Karpas-422 (cell line): ENCODE results near the gene CELF5. TPM values are rescaled to one million over a fixed set of nuclear protein-coding genes. Genes with fewer than 3 reads are reported as not detected.
"Not testable (repeated sequence)": the region's sequence is repeated elsewhere in the genome, so short reads cannot be mapped to it uniquely, and the experiment has no call there.

ENCODE experiments used
- DNase-seq: peaks from one replicate; pipeline ENCODE4 v3.0.0-alpha.2; 2015
- H2AFZ ChIP-seq: fragments of 200-600 bp; sonication (generic); 2 replicates; pipeline ENCODE4 v1.6.1; 2014; ENCODE audit warnings: antibody characterized with exemption, low read length, mixed read lengths
- H3K27ac ChIP-seq: fragments of 200-600 bp; sonication (generic); 2 replicates; pipeline ENCODE4 v1.5.1; 2014; ENCODE audit warnings: mild to moderate bottlenecking, low read length, moderate library complexity
- H3K27me3 ChIP-seq: fragments of 200-600 bp; sonication (generic); 2 replicates; pipeline ENCODE4 v1.6.1; 2014; ENCODE audit warnings: low read length, mixed read lengths
- H3K36me3 ChIP-seq: fragments of 200-600 bp; sonication (generic); 2 replicates; pipeline ENCODE4 v1.6.1; 2014; ENCODE audit warnings: low read length, mixed read lengths; ENCODE audit not compliant: insufficient read depth
- H3K4me1 ChIP-seq: fragments of 200-600 bp; sonication (generic); 2 replicates; pipeline ENCODE4 v1.6.1; 2014; ENCODE audit warnings: mild to moderate bottlenecking, low read length, mixed read lengths
- H3K4me2 ChIP-seq: fragments of 200-600 bp; sonication (generic); 2 replicates; pipeline ENCODE4 v1.6.1; 2014; ENCODE audit warnings: low read length, low read depth, mild to moderate bottlenecking; ENCODE audit not compliant: poor library complexity, severe bottlenecking
- H3K4me3 ChIP-seq: fragments of 200-600 bp; sonication (generic); 2 replicates; pipeline ENCODE4 v1.5.1; 2014; ENCODE audit warnings: mild to moderate bottlenecking, antibody characterized with exemption, low read length, mixed read lengths
- H3K79me2 ChIP-seq: fragments of 200-600 bp; sonication (generic); 2 replicates; pipeline ENCODE4 v1.6.1; 2014; ENCODE audit warnings: mild to moderate bottlenecking, low read length, mixed read lengths
- H3K9ac ChIP-seq: fragments of 200-600 bp; sonication (generic); 2 replicates; pipeline ENCODE4 v1.6.0; 2014; ENCODE audit warnings: low read length
- H3K9me2 ChIP-seq: fragments of 200-600 bp; sonication (generic), shearing (Covaris generic); replicated peaks from 2 replicates; pipeline ENCODE4 v1.6.0; 2014; ENCODE audit warnings: mild to moderate bottlenecking, low read length, moderate library complexity; ENCODE audit not compliant: insufficient read depth
- H3K9me3 ChIP-seq: fragments of 300-700, 200-600 bp; sonication (generic); 2 replicates; pipeline ENCODE4 v1.6.1; 2014; ENCODE audit warnings: low read length, mixed read lengths
- H4K20me1 ChIP-seq: fragments of 200-600 bp; sonication (generic); 2 replicates; pipeline ENCODE4 v1.6.1; 2014; ENCODE audit warnings: mild to moderate bottlenecking, antibody characterized with exemption, low read length, low read depth; ENCODE audit not compliant: insufficient read depth
- total RNA-seq: library from RNA; depleted of rRNA; stranded (reverse); fragments of >200 nt; shearing (Covaris generic); gene quantifications from 2 replicates; pipeline ENCODE4 v1.2.3, GENCODE V29; 2014; ENCODE audit warnings: low replicate concordance

Gene CELF5
- total RNA-seq, 1 experiment from 2014 or later: not detected

GRCh38 chr19:3202346-3202745 lies 22.1 kb upstream of the CELF5 start:
- H3K9me3 ChIP-seq: no peaks in the 10 kb centered on the region
- no peak for DNase-seq
- H2AFZ ChIP-seq: no peak overlapping the region
- no peak overlapping the region for H3K4me3 ChIP-seq
- no peaks in the 10 kb centered on the region for H3K79me2 ChIP-seq
- H3K4me1 ChIP-seq: no peaks in the 10 kb centered on the region
- H3K9me2 ChIP-seq: no peaks in the 10 kb centered on the region
- no peaks in the 10 kb centered on the region for H4K20me1 ChIP-seq
- no peaks in the 10 kb centered on the region for H3K27me3 ChIP-seq
- H3K9ac ChIP-seq: no peak overlapping the region
- H3K36me3 ChIP-seq: no peaks in the 10 kb centered on the region
- H3K27ac ChIP-seq: no peak overlapping the region
- H3K4me2 ChIP-seq: no peak overlapping the region

GRCh38 chr19:3202895-3203294 lies 21.6 kb upstream of the CELF5 start:
- DNase-seq, H3K9me3 ChIP-seq, H3K79me2 ChIP-seq, H3K27me3 ChIP-seq, H3K9ac ChIP-seq, H3K4me3 ChIP-seq, H3K36me3 ChIP-seq, H3K27ac ChIP-seq, H2AFZ ChIP-seq, H3K4me1 ChIP-seq, H3K9me2 ChIP-seq, H4K20me1 ChIP-seq, H3K4me2 ChIP-seq: not testable (repeated sequence)

DNA sequence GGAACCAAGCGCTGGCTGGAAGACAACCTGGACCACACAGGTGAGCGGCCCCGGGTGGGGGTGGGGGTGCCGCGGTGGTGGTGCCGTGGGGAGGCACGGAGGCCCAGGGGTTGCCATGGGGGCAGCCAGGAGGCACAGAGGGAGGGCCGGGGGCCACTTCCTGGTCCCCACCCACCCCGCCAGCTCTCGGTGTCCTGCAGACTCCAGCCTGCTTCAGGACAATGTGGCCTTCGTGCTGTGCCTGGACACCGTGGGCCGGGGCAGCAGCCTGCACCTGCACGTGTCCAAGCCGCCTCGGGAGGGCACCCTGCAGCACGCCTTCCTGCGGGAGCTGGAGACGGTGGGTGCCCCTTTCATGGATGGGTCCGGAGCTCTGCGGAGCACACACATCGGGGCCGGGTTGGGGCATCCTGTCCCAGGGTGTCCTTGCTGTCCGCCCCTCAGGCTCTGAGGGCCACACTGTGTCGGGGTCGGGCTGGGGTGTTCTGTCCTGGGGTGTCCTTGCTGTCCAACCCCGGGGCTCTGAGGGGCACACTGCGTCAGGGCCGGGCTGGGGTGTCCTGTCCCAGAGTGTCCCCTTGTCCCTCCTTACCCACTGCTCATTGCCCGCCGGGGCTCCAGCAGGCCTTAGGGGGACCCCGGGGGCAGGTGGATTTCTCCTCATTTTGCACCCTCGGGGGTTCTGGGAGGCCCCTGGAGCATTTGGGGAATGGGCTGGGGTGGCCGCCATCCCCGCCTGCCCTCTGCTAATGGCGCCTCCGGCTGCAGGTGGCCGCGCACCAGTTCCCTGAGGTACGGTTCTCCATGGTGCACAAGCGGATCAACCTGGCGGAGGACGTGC lies 20.4 kb upstream of the CELF5 start:
- Histone ChIP-seq H3K79me2 (no peaks in the 10 kb centered on the region), H2AFZ (no peak overlapping the region), H3K9me3 (no peaks in the 10 kb centered on the region), H4K20me1 (no peaks in the 10 kb centered on the region), H3K4me2 (no peak overlapping the region), H3K27me3 (no peaks in the 10 kb centered on the region), H3K4me1 (no peaks in the 10 kb centered on the region), H3K4me3 (no peak overlapping the region), H3K9me2 (no peaks in the 10 kb centered on the region), H3K9ac (no peak overlapping the region), H3K36me3 (no peaks in the 10 kb centered on the region), H3K27ac (no peak overlapping the region)
- no peak for DNase-seq

GRCh38 chr19:3204646-3205275 lies 19.7 kb upstream of the CELF5 start:
- Histone ChIP-seq H3K9ac (no peak overlapping the region), H3K27me3 (no peaks in the 10 kb centered on the region), H4K20me1 (no peaks in the 10 kb centered on the region), H2AFZ (no peak overlapping the region), H3K9me3 (no peaks in the 10 kb centered on the region), H3K79me2 (no peaks in the 10 kb centered on the region), H3K27ac (no peak overlapping the region), H3K4me3 (no peak overlapping the region), H3K9me2 (no peaks in the 10 kb centered on the region), H3K36me3 (no peaks in the 10 kb centered on the region), H3K4me1 (no peaks in the 10 kb centered on the region), H3K4me2 (no peak overlapping the region)
- no peak for DNase-seq

DNA sequence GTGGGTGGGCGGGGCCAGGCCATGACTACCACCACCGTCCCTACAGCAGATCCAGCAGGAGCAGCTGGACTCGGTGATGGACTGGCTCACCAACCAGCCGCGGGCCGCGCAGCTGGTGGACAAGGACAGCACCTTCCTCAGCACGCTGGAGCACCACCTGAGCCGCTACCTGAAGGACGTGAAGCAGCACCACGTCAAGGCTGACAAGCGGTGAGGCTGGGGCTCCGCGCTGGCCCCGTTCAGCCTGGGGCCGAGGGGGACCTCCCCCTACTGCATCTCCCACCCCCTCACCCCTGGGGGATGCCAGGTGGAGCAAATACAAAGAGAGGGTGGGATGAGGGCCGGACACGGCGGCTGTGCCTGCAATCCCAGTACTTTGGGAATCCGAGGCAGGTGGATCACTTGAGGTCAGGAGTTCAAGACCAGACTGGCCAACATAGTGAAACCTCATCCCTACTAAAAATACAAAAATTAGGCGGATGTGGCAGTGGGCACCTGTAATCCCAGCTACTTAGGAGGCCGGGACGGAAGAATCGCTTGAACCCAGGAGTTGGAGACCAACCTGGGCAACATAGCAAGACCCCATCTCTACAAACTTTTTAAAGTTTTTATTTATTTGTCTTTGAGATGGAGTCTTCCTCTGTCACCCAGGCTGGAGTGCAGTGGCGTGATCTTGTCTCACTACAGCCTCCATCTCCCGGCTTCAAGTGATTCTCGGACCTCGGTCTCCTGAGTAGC lies 18.1 kb upstream of the CELF5 start:
- no peaks in the 10 kb centered on the region for H3K36me3 ChIP-seq
- no peaks in the 10 kb centered on the region for H3K79me2 ChIP-seq

GRCh38 chr19:3207461-3208242 lies 16.8 kb upstream of the CELF5 start:
- Histone ChIP-seq H3K27me3 (no peaks in the 10 kb centered on the region), H4K20me1 (no peaks in the 10 kb centered on the region), H2AFZ (no peak overlapping the region), H3K36me3 (no peaks in the 10 kb centered on the region), H3K4me3 (no peak overlapping the region), H3K9me2 (no peaks in the 10 kb centered on the region), H3K9me3 (no peaks in the 10 kb centered on the region), H3K79me2 (no peaks in the 10 kb centered on the region), H3K27ac (no peak overlapping the region), H3K4me1 (no peaks in the 10 kb centered on the region), H3K9ac (no peak overlapping the region), H3K4me2 (no peak overlapping the region)
- DNase-seq: peak; percentile 47

More for the DNA sequence above, 18.1 kb upstream of the CELF5 start:
- H3K9me2 ChIP-seq: no peaks in the 10 kb centered on the region
- no peak overlapping the region for H2AFZ ChIP-seq
- H3K9me3 ChIP-seq: no peaks in the 10 kb centered on the region
- H3K4me1 ChIP-seq: no peaks in the 10 kb centered on the region
- no peak overlapping the region for H3K4me3 ChIP-seq
- H3K27me3 ChIP-seq: no peaks in the 10 kb centered on the region
- no peak overlapping the region for H3K4me2 ChIP-seq
- DNase-seq: no peak
- H4K20me1 ChIP-seq: no peaks in the 10 kb centered on the region
- H3K9ac ChIP-seq: no peak overlapping the region
- H3K27ac ChIP-seq: no peak overlapping the region

- no peaks in the 10 kb centered on the region for H3K9me3 ChIP-seq
- no peak overlapping the region for H3K9ac ChIP-seq
- no peaks in the 10 kb centered on the region for H3K36me3 ChIP-seq
- H3K27me3 ChIP-seq: no peaks in the 10 kb centered on the region
- no peaks in the 10 kb centered on the region for H3K79me2 ChIP-seq
- H3K4me1 ChIP-seq: no peaks in the 10 kb centered on the region
- no peak overlapping the region for H3K4me3 ChIP-seq
- H2AFZ ChIP-seq: no peak overlapping the region
- H3K9me2 ChIP-seq: no peaks in the 10 kb centered on the region
- H4K20me1 ChIP-seq: no peaks in the 10 kb centered on the region
- no peak overlapping the region for H3K4me2 ChIP-seq
- H3K27ac ChIP-seq: no peak overlapping the region
- no peak for DNase-seq
Measured at GRCh38 chr19:3208317-3209207, 15.9 kb upstream of the CELF5 start.
